ENCODE results near the gene TXNRD1. TPM values are rescaled to one million over a fixed set of nuclear protein-coding genes. Genes with fewer than 3 reads are reported as not detected.

TXNRD1 gene
- total and polyA plus RNA-seq, 11 donors = 26.6 to 384 (median 90.8) TPM

GRCh38 chr12:104347374-104348075, 131.9 kb downstream of the TXNRD1 start:
- WGBS, 4 donors = 75 to 82% (median 81%) methylated on average over 5 of the region's 5 CpGs
- DNase-seq = no peak
- ATAC-seq = no peak

GRCh38 chr12:104348283-104348993, 132.9 kb downstream of the TXNRD1 start:
- Histone ChIP-seq H3K4me1 (peaks cover 0 to 16% (median 4%) of the 10 kb centered on the region in 12 donors), H3K9me3 (no peaks in the 10 kb centered on the region), H3K4me3 (no peak overlapping the region), H3K27ac (no peak overlapping the region), H3K36me3 (peaks cover 0 to 94% (median 71%) of the 10 kb centered on the region in 9 donors), H3K27me3 (no peaks in the 10 kb centered on the region)
- intact Hi-C loops (cut with DNase I) = no loop called here
- DNase-seq = no peak
- no peak for TF ChIP-seq POLR2A (IDR thresholded peaks at IDR 0.05)
- TF ChIP-seq, protein P1, sequence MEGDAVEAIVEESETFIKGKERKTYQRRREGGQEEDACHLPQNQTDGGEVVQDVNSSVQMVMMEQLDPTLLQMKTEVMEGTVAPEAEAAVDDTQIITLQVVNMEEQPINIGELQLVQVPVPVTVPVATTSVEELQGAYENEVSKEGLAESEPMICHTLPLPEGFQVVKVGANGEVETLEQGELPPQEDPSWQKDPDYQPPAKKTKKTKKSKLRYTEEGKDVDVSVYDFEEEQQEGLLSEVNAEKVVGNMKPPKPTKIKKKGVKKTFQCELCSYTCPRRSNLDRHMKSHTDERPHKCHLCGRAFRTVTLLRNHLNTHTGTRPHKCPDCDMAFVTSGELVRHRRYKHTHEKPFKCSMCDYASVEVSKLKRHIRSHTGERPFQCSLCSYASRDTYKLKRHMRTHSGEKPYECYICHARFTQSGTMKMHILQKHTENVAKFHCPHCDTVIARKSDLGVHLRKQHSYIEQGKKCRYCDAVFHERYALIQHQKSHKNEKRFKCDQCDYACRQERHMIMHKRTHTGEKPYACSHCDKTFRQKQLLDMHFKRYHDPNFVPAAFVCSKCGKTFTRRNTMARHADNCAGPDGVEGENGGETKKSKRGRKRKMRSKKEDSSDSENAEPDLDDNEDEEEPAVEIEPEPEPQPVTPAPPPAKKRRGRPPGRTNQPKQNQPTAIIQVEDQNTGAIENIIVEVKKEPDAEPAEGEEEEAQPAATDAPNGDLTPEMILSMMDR (IDR thresholded peaks at IDR 0.05) = no peak
- WGBS, 4 donors = 93 to 97% (median 95%) methylated on average over 11 of the region's 11 CpGs
- ATAC-seq = no peak

More at GRCh38 chr12:104347374-104348075, 131.9 kb downstream of the TXNRD1 start:
- Histone ChIP-seq H3K4me3 (no peak overlapping the region), H3K27me3 (no peaks in the 10 kb centered on the region), H3K4me1 (peaks cover 0 to 16% (median 4%) of the 10 kb centered on the region in 12 donors), H3K36me3 (peaks cover 0 to 96% (median 72%) of the 10 kb centered on the region in 9 donors), H3K27ac (no peak overlapping the region), H3K9me3 (no peaks in the 10 kb centered on the region)
- intact Hi-C loops (cut with DNase I) = no loop called here
- no peak for TF ChIP-seq POLR2A (IDR thresholded peaks at IDR 0.05)
- TF ChIP-seq, protein P1 (IDR thresholded peaks at IDR 0.05) = no peak

GRCh38 chr12:104348994-104349494, 133.5 kb downstream of the TXNRD1 start:
- Histone ChIP-seq H3K27me3 (no peaks in the 10 kb centered on the region), H3K4me1 (peaks cover 0 to 15% (median 4%) of the 10 kb centered on the region in 12 donors), H3K9me3 (no peaks in the 10 kb centered on the region), H3K4me3 (no peak overlapping the region), H3K36me3 (peaks cover 0 to 90% (median 73%) of the 10 kb centered on the region in 9 donors), H3K27ac (no peak overlapping the region)
- DNase-seq (no peak), ATAC-seq (no peak)
- TF ChIP-seq, protein P1 (IDR thresholded peaks at IDR 0.05) = no peak
- TF ChIP-seq POLR2A (IDR thresholded peaks at IDR 0.05) = no peak
- intact Hi-C loops (cut with DNase I) = no loop called here
- 96 to 99% (median 98%) methylated on average over 2 of the region's 2 CpGs for WGBS, 4 donors
